AG04450 (cell line): ENCODE results near the gene CAPN13. TPM values are rescaled to one million over a fixed set of nuclear protein-coding genes. Genes with fewer than 3 reads are reported as not detected.

Experiments
- CTCF ChIA-PET: fragments of 300-600, 350-600 bp; formaldehyde crosslinking; extraction: SDS; loops from one replicate; lab custom pipeline; 2022; ENCODE audit warnings: antibody characterized with exemption, inconsistent platforms; lab: Charles Lee
- POLR2A ChIA-PET: fragments of 350-600 bp; formaldehyde crosslinking; extraction: SDS; loops from one replicate; lab custom pipeline; 2021; ENCODE audit warnings: antibody characterized with exemption, inconsistent platforms; lab: Yijun Ruan, JAX
- DNase-seq: peaks from one replicate; pipeline ENCODE4 v3.0.0-alpha.2; 2011; ENCODE audit warnings: low read depth, low spot score
- H3K27ac ChIP-seq: one replicate; pipeline ENCODE4 v1.5.1; 2012; ENCODE audit warnings: low read depth, low read length, control low read depth
- H3K27me3 ChIP-seq: one replicate; pipeline ENCODE4 v1.6.0; 2012; ENCODE audit warnings: low read length; ENCODE audit not compliant: control insufficient read depth, insufficient read depth
- H3K4me3 ChIP-seq: 2 replicates; pipeline ENCODE4 v1.5.1; 2011; ENCODE audit warnings: mild to moderate bottlenecking, low read depth, low read length, control low read depth
- H3K9me3 ChIP-seq: 2 replicates; pipeline ENCODE4 v1.5.1; 2012; ENCODE audit warnings: low read length; ENCODE audit not compliant: control insufficient read depth, insufficient read depth
- CTCF ChIP-seq: IDR thresholded peaks from 2 replicates; pipeline ENCODE4 v1.5.1; 2011; ENCODE audit warnings: low read depth, low read length, control low read depth, inconsistent platforms
- polyA plus RNA-seq: library from polyadenylated mRNA; depleted of rRNA; stranded (reverse); fragments of >200 nt; gene quantifications from 2 replicates; pipeline ENCODE4 v1.2.3, GENCODE V29; 2011

Gene CAPN13
- polyA plus RNA-seq, 1 experiment: not detected

DNA sequence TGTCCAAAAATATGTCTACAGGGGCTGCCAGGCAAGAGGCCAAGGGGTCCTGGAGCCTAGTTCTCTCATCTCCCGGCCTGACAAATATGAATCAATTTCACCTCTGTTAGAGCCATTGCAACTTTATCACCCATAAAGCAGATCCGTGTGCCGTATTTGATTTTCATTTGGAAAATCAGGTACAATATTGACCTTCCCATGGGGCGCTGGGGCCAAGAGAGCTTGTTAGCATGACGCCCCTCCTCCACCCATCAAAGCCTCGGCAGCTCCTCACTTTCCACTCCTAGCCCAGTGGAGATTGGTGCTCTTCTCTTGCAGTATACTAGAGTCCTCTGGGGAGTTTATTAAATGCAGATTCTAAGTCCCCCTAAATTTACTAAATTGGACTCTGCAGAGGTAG is 96.8 kb downstream of the CAPN13 start:
- CTCF ChIA-PET: interaction anchor here (1.0 to 12.5 kb wide), 37 partner anchors 8 to 812 kb away, joined by 3 to 623 read pairs (median 9); partner anchors contain the start of genes LBH, LCLAT1 and YPEL5
- no peak for DNase-seq
- Histone ChIP-seq H3K4me3 (no peak overlapping the region), H3K27me3 (no peaks in the 10 kb centered on the region), H3K27ac (no peak overlapping the region), H3K9me3 (no peaks in the 10 kb centered on the region)
- POLR2A ChIA-PET: interaction anchor here (2.1 kb wide), 1 partner anchor 478 kb away, joined by 7 read pairs; no protein-coding TSS in a partner anchor
- no peak for TF ChIP-seq CTCF

DNA sequence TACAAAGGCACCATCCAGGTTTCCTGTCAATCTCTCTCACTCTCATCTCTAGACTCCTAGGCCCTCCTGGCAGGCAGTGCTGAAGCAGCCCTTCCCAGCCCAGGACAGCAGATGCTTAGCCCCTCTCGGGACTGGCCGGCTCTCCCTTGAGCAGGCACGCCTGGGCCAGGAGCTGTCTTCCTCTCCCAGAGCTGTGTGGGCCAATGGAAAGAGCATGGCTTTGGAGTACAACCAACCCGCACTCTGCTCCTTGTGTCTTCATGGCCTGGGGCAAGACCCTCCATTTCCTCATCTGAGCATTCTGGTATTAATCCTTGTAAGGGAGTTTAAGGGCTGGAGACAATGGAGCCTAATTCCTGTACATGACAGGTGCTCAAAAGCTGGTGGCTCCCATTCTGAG is 97.2 kb downstream of the CAPN13 start:
- ChIA-PET CTCF (interaction anchor here (1.1 to 12.5 kb wide), 19 partner anchors 12 to 813 kb away, joined by 3 to 623 read pairs (median 11); partner anchors contain the start of gene LCLAT1), POLR2A (interaction anchor here (2.1 kb wide), 1 partner anchor 477 kb away, joined by 7 read pairs; no protein-coding TSS in a partner anchor)
- no peaks in the 10 kb centered on the region for H3K9me3 ChIP-seq
- H3K4me3 ChIP-seq: no peak overlapping the region
- no peaks in the 10 kb centered on the region for H3K27me3 ChIP-seq
- TF ChIP-seq CTCF: no peak
- no peak overlapping the region for H3K27ac ChIP-seq
- no peak for DNase-seq

DNA sequence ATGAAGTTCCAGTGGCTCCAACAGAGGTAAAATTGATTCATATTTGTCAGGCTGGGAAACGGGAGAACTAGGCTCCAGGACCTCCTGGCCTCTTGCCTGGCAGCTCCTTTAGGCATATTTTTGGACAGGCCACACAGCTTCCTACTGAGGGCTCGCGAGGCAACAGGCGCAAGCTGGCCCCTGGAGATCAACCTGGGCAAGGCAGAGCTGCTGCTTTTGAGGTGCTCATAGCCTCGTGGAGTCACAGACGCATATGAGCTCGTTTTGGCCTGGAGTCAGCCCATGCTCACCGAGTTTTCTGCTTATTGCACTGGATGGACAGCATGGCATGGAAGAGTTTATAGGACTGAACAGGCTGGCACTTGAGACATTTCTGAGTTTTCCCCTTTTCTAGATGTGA is 97.7 kb downstream of the CAPN13 start:
- POLR2A ChIA-PET: interaction anchor here (0.7 to 2.1 kb wide), 2 partner anchors 477 to 501 kb away, joined by 3 to 7 read pairs; no protein-coding TSS in a partner anchor
- no peak for DNase-seq
- Histone ChIP-seq H3K27me3 (no peaks in the 10 kb centered on the region), H3K27ac (no peak overlapping the region), H3K9me3 (no peaks in the 10 kb centered on the region), H3K4me3 (no peak overlapping the region)
- CTCF ChIA-PET: interaction anchor here (0.6 to 12.5 kb wide), 15 partner anchors 12 to 813 kb away, joined by 3 to 623 read pairs (median 4); partner anchors contain the start of gene LCLAT1
- no peak for TF ChIP-seq CTCF

DNA sequence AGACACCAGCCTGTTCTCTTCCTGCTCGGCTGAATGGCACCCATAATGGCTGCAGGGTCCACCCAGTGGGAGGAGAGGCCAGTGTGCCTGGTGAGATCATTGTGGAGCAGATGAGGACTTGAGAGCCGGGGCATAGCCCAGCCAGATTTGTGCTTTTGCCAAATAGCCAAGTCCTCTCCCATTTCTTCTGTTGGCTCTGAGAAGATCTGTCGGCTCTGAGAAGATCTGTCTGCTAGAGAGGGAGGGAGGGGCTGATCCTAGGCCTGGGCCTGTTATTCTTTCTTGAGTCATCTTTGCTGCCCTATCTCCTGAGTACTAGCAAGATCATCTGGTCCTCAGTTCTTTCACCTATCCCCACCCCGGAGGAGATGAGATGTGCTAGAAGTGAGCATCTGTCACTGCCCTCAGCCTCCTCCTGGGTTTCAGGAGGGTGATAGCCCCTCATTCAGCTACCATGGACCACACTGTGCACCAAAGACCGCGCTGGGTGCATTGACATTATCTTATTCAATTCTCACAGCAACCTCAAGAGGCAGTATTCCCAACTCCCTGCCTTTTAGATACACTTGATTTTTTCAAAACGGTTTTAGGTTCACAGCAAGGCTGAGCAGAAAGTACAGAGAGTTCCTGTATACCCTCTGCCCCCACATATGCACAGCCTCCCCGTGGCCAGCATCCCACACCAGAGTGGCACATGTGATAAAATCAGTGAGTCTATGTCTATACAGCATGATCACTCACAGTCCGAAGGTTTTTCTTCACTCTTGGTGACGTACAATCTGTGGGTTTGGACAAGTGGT is 98.6 kb downstream of the CAPN13 start:
- DNase-seq: no peak
- H3K4me3 ChIP-seq: no peak overlapping the region
- TF ChIP-seq CTCF: peak; percentile 54
- no peak overlapping the region for H3K27ac ChIP-seq
- H3K9me3 ChIP-seq: no peaks in the 10 kb centered on the region
- POLR2A ChIA-PET: interaction anchor here (0.7 to 2.1 kb wide), 2 partner anchors 476 to 501 kb away, joined by 3 to 7 read pairs; no protein-coding TSS in a partner anchor
- H3K27me3 ChIP-seq: no peaks in the 10 kb centered on the region
- CTCF ChIA-PET: interaction anchor here (0.5 to 12.5 kb wide), 13 partner anchors 11 to 814 kb away, joined by 3 to 623 read pairs (median 4); partner anchors contain the start of gene LCLAT1
